Measurements from ENCODE around the gene GPR61. TPM values are rescaled to one million over a fixed set of nuclear protein-coding genes. Genes with fewer than 3 reads are reported as not detected.

The GPR61 gene
- total and polyA plus RNA-seq, 9 of the 15 experiments (the other 6 are each of a cell fraction or from before 2014, with no cell fraction given): 0.04 to 1.1 (median 0.25) TPM; not detected in 4

- TF ChIP-seq ZNF561 (CRISPR knock-in tag; conservative IDR thresholded peaks at IDR 0.05): no peak
- no peak for TF ChIP-seq USF2 (CRISPR knock-in tag; IDR thresholded peaks at IDR 0.05)
- TF ChIP-seq EHMT2 (IDR thresholded peaks at IDR 0.05): 0 out of 2 replicates have a peak, but pooled peaks have one; percentile 26
- TF ChIP-seq ZFP1 (CRISPR knock-in tag; IDR thresholded peaks at IDR 0.05): no peak
- no peak for TF ChIP-seq ATF1 (CRISPR knock-in tag; IDR thresholded peaks at IDR 0.05)
- peak; percentile 29; the same call in 1 of the 2 replicates for TF ChIP-seq ATF1 (tag; IDR thresholded peaks at IDR 0.05)
- TF ChIP-seq JUND (IDR thresholded peaks at IDR 0.05; ENCODE audit: borderline replicate concordance, low read depth, low read length): peak; percentile 47
- peak; percentile 54; the same call in 1 of the 3 replicates for TF ChIP-seq JUND (tag; IDR thresholded peaks at IDR 0.05; ENCODE audit: borderline replicate concordance, low read depth, low read length)
- TF ChIP-seq MAFF (IDR thresholded peaks at IDR 0.05; ENCODE audit: low read length): no peak
- peak; percentile 62; the same call in 1 of the 2 replicates for TF ChIP-seq CTBP1 (IDR thresholded peaks at IDR 0.05; ENCODE audit: borderline replicate concordance)
- TF ChIP-seq HINFP (tag; conservative IDR thresholded peaks at IDR 0.05; ENCODE audit: low read depth): no peak
- no peak for TF ChIP-seq ZNF644 (tag; IDR thresholded peaks at IDR 0.05; ENCODE audit: low read depth)
- 0 out of 2 replicates have a peak, but pooled peaks have one; percentile 6 for TF ChIP-seq MAX (CRISPR knock-in tag; IDR thresholded peaks at IDR 0.05)
- TF ChIP-seq YY1 (IDR thresholded peaks at IDR 0.05; ENCODE audit: borderline replicate concordance in 1 of 3, control insufficient read depth in 1 of 3, extremely low read depth in 1 of 3, insufficient read depth in 3 of 3, insufficient read length in 1 of 3, insufficient replicate concordance in 2 of 3, low read depth in 1 of 3, low read length in 2 of 3): no peak
- TF ChIP-seq CEBPB (tag; IDR thresholded peaks at IDR 0.05): no peak
- no peak for TF ChIP-seq TEAD2 (tag; IDR thresholded peaks at IDR 0.05)
- no peak for TF ChIP-seq SAFB2 (IDR thresholded peaks at IDR 0.05; ENCODE audit: borderline replicate concordance, low read depth, low read length, severe bottlenecking)
- TF ChIP-seq JUN (IDR thresholded peaks at IDR 0.05; ENCODE audit: borderline replicate concordance, low read depth, low read length): no peak
- TF ChIP-seq JUN (CRISPR knock-in tag; IDR thresholded peaks at IDR 0.05; ENCODE audit: borderline replicate concordance): no peak
- no peak for TF ChIP-seq ADNP (tag; IDR thresholded peaks at IDR 0.05)
- no peak for TF ChIP-seq BACH1 (tag; IDR thresholded peaks at IDR 0.05)
- TF ChIP-seq CBFA2T2 (conservative IDR thresholded peaks at IDR 0.05): no peak
- TF ChIP-seq ZNF133 (CRISPR knock-in tag; IDR thresholded peaks at IDR 0.05): 0 out of 2 replicates have a peak, but pooled peaks have one; percentile 3
- 0 out of 2 replicates have a peak, but pooled peaks have one; percentile 38 for TF ChIP-seq TCF7L2 (IDR thresholded peaks at IDR 0.05; ENCODE audit: low read depth, low read length)
- TF ChIP-seq SLC30A9 (CRISPR knock-in tag; IDR thresholded peaks at IDR 0.05): no peak
Observed at GRCh38 chr1:109532365-109533136, 7.1 kb upstream of the GPR61 start (continued).

All from K562 (cell line).